Small intestine (tissue), 7 donors: Measurements from ENCODE around the gene HCRTR1. TPM values are rescaled to one million over a fixed set of nuclear protein-coding genes. Genes with fewer than 3 reads are reported as not detected.

Source experiments
- DNase-seq, 2 donors: peaks; one replicate each; pipeline versions ENCODE4 v3.0.0 to v3.0.0-alpha.2; 2013
- FAIRE-seq: peaks from 2 replicates; lab custom pipeline; 2012; peaks lifted over from hg19 to GRCh38; lab: Jason Lieb, UNC
- H3K27ac ChIP-seq, 3 donors: one replicate each; pipeline ENCODE4 v1.5.1; 2013; ENCODE audit warnings: low read length in 2 of 3, mild to moderate bottlenecking in 2 of 3, control low read depth in 1 of 3, inconsistent platforms in 1 of 3, low read depth in 1 of 3, moderate library complexity in 1 of 3
- H3K27me3 ChIP-seq, 3 donors: one replicate each; pipeline ENCODE4 v1.6.1; 2013; ENCODE audit warnings: low read length in 3 of 3, inconsistent platforms in 1 of 3; ENCODE audit not compliant: control insufficient read depth in 3 of 3, insufficient read depth in 3 of 3
- H3K36me3 ChIP-seq, 3 donors: one replicate each; pipeline ENCODE4 v1.6.1; 2013; ENCODE audit warnings: low read length in 3 of 3, inconsistent platforms in 1 of 3, low read depth in 1 of 3, mild to moderate bottlenecking in 1 of 3, moderate library complexity in 1 of 3; ENCODE audit not compliant: control insufficient read depth in 3 of 3, insufficient read depth in 2 of 3
- H3K4me1 ChIP-seq, 3 donors: one replicate each; pipeline ENCODE4 v1.6.1; 2013; ENCODE audit warnings: low read length in 2 of 3, inconsistent platforms in 1 of 3, low read depth in 1 of 3, mild to moderate bottlenecking in 1 of 3, moderate library complexity in 1 of 3; ENCODE audit not compliant: control insufficient read depth in 3 of 3, insufficient read depth in 2 of 3
- H3K4me3 ChIP-seq, 3 donors: one replicate each; pipeline ENCODE4 v1.5.1; 2013; ENCODE audit warnings: low read length in 3 of 3, control low read depth in 1 of 3, inconsistent platforms in 1 of 3, low read depth in 1 of 3, mild to moderate bottlenecking in 1 of 3, moderate library complexity in 1 of 3
- H3K9me3 ChIP-seq, 2 donors: one replicate each; pipeline ENCODE4 v1.6.1; 2013; ENCODE audit warnings: low read depth in 1 of 2, low read length in 1 of 2; ENCODE audit not compliant: control insufficient read depth in 2 of 2, insufficient read depth in 1 of 2
- WGBS, 3 donors: extraction: QIAGEN DNeasy Blood & Tissue Kit; methylation state at CpG; one replicate each; pipeline ENCODE4 v1.1.7; 2013; 5-methylcytosine and 5-hydroxymethylcytosine counted together
- polyA plus RNA-seq, 4 donors: library from polyadenylated mRNA; stranded (reverse) in 3 of 4; unstranded in 1 of 4; fragments of 200-250 nt in 3 of 4; fragments of 120-200 nt in 1 of 4; gene quantifications; one replicate each; pipeline versions ENCODE4 v1.2.1 to v1.2.3, GENCODE V29; 2013
- donor health status: healthy with polysubstance abuse.
- donor health status: control.
- donor health status: control.
- donor health status: Bipolar disorder and iron deficiency.
- donor health status: healthy.

The HCRTR1 gene
- polyA plus RNA-seq, 4 donors = 0.06 to 0.10 TPM; not detected in 2

- Histone ChIP-seq H3K9me3 (no peaks in the 10 kb centered on the region), H3K4me3 (no peak overlapping the region), H3K4me1 (peaks cover 2 to 8% (median 4%) of the 10 kb centered on the region in 3 donors), H3K27ac (no peak overlapping the region), H3K36me3 (peaks cover 0 to 3% (median 0%) of the 10 kb centered on the region in 3 donors), H3K27me3 (peaks cover 0 to 13% (median 3%) of the 10 kb centered on the region in 3 donors)
- WGBS, 3 donors = 69 to 79% (median 70%) methylated on average over 23 of the region's 23 CpGs
- DNase-seq (no peak), FAIRE-seq (no peak)
Observed at GRCh38 chr1:31618916-31619846, 1.7 kb downstream of the HCRTR1 start.

GRCh38 chr1:31620631-31621497 is 3.4 kb downstream of the HCRTR1 start:
- 93 to 94% (median 94%) methylated on average over 20 of the region's 20 CpGs for WGBS, 3 donors
- no peak for DNase-seq
- Histone ChIP-seq H3K27ac (no peak overlapping the region), H3K9me3 (no peaks in the 10 kb centered on the region), H3K27me3 (peaks cover 0 to 13% (median 3%) of the 10 kb centered on the region in 3 donors), H3K4me3 (no peak overlapping the region), H3K4me1 (peaks cover 2 to 8% (median 4%) of the 10 kb centered on the region in 3 donors), H3K36me3 (peaks cover 0 to 13% (median 0%) of the 10 kb centered on the region in 3 donors)
- no peak for FAIRE-seq

GRCh38 chr1:31621498-31621820 is 4.0 kb downstream of the HCRTR1 start:
- Histone ChIP-seq H3K4me1 (peaks cover 2 to 8% (median 4%) of the 10 kb centered on the region in 3 donors), H3K27me3 (peaks cover 0 to 13% (median 3%) of the 10 kb centered on the region in 3 donors), H3K4me3 (no peak overlapping the region), H3K9me3 (no peaks in the 10 kb centered on the region), H3K36me3 (peaks cover 0 to 18% (median 0%) of the 10 kb centered on the region in 3 donors), H3K27ac (no peak overlapping the region)
- FAIRE-seq (no peak), DNase-seq (no peak)
- 91 to 93% (median 93%) methylated on average over 5 of the region's 5 CpGs for WGBS, 3 donors

DNA sequence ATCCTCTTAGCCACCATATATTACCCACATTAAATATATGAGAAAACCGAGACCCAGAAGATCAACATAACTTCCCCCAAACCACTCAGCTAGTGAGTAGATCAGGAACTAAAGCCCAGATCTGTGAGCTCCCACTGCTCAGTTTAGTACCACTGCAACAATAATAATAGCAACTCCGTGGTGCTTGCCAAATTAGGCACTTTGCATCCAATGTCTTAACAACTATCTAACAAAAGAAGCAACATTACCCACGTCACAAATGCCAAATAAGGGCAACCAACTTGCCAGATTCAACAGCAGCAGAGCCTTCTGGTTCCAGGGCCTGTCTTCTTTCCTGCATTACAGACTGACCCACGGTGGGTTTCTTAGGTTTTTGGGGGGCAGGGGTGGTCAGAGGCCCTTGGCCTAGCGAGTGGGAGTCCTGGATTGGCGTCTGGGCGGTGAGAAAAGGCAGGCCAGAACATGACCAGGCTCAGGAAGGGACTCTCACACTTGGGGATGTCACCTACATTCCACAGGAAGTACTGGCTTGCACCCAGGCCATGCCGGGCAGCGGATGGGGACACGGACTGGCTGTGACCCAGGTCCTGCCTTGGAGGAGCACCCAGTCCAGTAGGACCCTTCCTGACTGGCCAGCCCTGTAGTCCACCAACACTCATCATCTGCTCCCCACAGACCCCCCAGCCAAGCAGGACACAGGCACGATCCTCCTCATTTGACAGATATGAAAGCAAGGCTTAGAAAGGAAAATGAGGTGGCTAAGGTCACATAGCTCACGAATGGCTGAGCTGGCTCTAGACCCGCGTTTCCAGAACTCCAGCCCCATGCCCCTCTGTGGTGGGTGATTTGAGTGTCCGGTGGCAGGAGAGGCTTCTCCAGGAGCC is 4.6 kb downstream of the HCRTR1 start:
- Histone ChIP-seq H3K4me3 (no peak overlapping the region), H3K27ac (peak overlapping the region in 1 of 3 donors; percentile 43), H3K27me3 (peaks cover 0 to 8% (median 1%) of the 10 kb centered on the region in 3 donors), H3K4me1 (peaks cover 2 to 8% (median 4%) of the 10 kb centered on the region in 3 donors), H3K9me3 (no peaks in the 10 kb centered on the region), H3K36me3 (peaks cover 0 to 24% (median 0%) of the 10 kb centered on the region in 3 donors)
- FAIRE-seq (no peak), DNase-seq (no peak)
- WGBS, 3 donors = 81 to 83% (median 81%) methylated on average over 13 to 15 of the region's 15 CpGs

DNA sequence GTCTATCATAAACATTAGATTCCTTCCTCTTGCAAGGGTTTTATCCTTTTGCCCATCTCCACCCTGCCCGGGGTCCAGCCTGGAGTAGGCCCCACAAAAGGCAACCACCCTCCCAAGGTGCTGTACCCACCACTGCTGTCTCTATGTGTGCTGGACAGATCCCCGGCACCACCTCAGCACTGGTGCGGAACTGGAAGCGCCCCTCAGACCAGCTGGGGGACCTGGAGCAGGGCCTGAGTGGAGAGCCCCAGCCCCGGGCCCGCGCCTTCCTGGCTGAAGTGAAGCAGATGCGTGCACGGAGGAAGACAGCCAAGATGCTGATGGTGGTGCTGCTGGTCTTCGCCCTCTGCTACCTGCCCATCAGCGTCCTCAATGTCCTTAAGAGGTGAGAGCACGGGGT is 5.9 kb downstream of the HCRTR1 start:
- no peaks in the 10 kb centered on the region for H3K27me3 ChIP-seq
- H3K27ac ChIP-seq = no peak overlapping the region
- DNase-seq (no peak), FAIRE-seq (no peak)
- 94 to 96% (median 95%) methylated on average over 12 of the region's 12 CpGs for WGBS, 3 donors
- no peak overlapping the region for H3K4me3 ChIP-seq
- peaks cover 0 to under 1% (median 0%) of the 10 kb centered on the region in 3 donors for H3K4me1 ChIP-seq
- no peaks in the 10 kb centered on the region for H3K9me3 ChIP-seq
- H3K36me3 ChIP-seq = peaks cover 0 to 37% (median 0%) of the 10 kb centered on the region in 3 donors

DNA sequence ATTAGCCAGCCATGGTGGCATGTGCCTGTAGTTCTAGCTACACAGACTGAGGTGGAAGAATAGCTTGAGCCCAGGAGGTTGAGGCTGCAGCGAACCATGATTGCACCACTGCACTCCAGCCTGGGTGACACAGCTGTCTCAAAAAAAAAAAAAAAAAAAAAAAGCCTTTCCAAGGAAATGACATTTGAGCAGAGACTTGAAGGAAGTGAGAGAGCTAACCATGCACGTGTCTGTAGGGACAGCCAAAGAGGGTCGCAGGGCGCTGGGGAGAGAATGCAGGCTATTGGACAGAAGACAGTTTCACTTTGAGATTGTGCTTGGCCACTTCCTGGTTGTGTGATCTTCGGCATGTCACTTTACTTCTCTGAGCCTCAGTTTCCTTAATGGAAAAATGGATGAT is 6.8 kb downstream of the HCRTR1 start:
- no peak for DNase-seq

GRCh38 chr1:31624731-31625514 is 7.4 kb downstream of the HCRTR1 start:
- Histone ChIP-seq H3K9me3 (no peaks in the 10 kb centered on the region), H3K4me3 (no peak overlapping the region), H3K27me3 (no peaks in the 10 kb centered on the region), H3K36me3 (peaks cover 0 to 51% (median 7%) of the 10 kb centered on the region in 3 donors), H3K27ac (no peak overlapping the region), H3K4me1 (no peaks in the 10 kb centered on the region)
- FAIRE-seq (no peak), DNase-seq (no peak)
- 92 to 95% (median 95%) methylated on average over 16 of the region's 16 CpGs for WGBS, 3 donors

More for the DNA sequence above, 6.8 kb downstream of the HCRTR1 start:
- no peaks in the 10 kb centered on the region for H3K27me3 ChIP-seq
- WGBS, 3 donors = 57 to 61% (median 58%) methylated on average over 5 of the region's 5 CpGs
- H3K4me1 ChIP-seq = no peaks in the 10 kb centered on the region
- H3K9me3 ChIP-seq = no peaks in the 10 kb centered on the region
- H3K36me3 ChIP-seq = peaks cover 0 to 45% (median 5%) of the 10 kb centered on the region in 3 donors
- no peak overlapping the region for H3K4me3 ChIP-seq
- FAIRE-seq = no peak
- no peak overlapping the region for H3K27ac ChIP-seq
